Measurements from ENCODE around the gene ZNF619.

Gene ZNF619

GRCh38 chr3:40445880-40446279 is 31.0 kb upstream of the ZNF619 start:
- no peak overlapping the region for H2AFZ ChIP-seq (ENCODE audit: low read length)
- no CpG with 5 or more reads among the region's 4 CpGs for WGBS, 2 donors (ENCODE audit: extremely low coverage in 2 of 2, insufficient read length in 2 of 2, insufficient replicate concordance in 1 of 2)
- no peak overlapping the region for H2BK5ac ChIP-seq (ENCODE audit: low read length)
- H3K9me3 ChIP-seq (replicated peaks in 1 of 2; ENCODE audit: control insufficient read depth in 2 of 2, insufficient read depth in 1 of 2, low read depth in 1 of 2, low read length in 2 of 2), result no peaks in the 10 kb centered on the region
- H3K9ac ChIP-seq (ENCODE audit: low read depth, low read length, poor library complexity), result no peak overlapping the region
- no peak overlapping the region for H2AK5ac ChIP-seq (ENCODE audit: low read depth, low read length)
- H3K4me3 ChIP-seq (ENCODE audit: low read length in 2 of 2), result no peak overlapping the region
- no peak overlapping the region for H3K18ac ChIP-seq (ENCODE audit: low read length)
- H4K91ac ChIP-seq (ENCODE audit: low read depth, low read length, poor library complexity), result no peak overlapping the region
- H2BK15ac ChIP-seq (ENCODE audit: low read length), result no peak overlapping the region
- no peak overlapping the region for H2BK12ac ChIP-seq (ENCODE audit: low read length)
- H3K36me3 ChIP-seq (replicated peaks in 1 of 2; ENCODE audit: control insufficient read depth in 2 of 2, insufficient read depth in 2 of 2, low read length in 2 of 2), result no peaks in the 10 kb centered on the region
- DNase-seq (ENCODE audit: low spot score), result no peak
- H3K79me1 ChIP-seq (ENCODE audit: low read depth, low read length), result no peaks in the 10 kb centered on the region
- H2BK120ac ChIP-seq (ENCODE audit: low read depth, low read length), result no peak overlapping the region
- H3K14ac ChIP-seq (ENCODE audit: low read length), result no peak overlapping the region
- peaks cover 0 to 2% of the 10 kb centered on the region in 2 donors for H3K4me1 ChIP-seq (ENCODE audit: control insufficient read depth in 2 of 2, insufficient read depth in 1 of 2, low read depth in 1 of 2, low read length in 2 of 2)
- no peak overlapping the region for H3K4me2 ChIP-seq (ENCODE audit: insufficient read depth, low read length, poor library complexity, severe bottlenecking)
- no peak overlapping the region for H3K27ac ChIP-seq (replicated peaks; ENCODE audit: low read length)
- no peak overlapping the region for H4K8ac ChIP-seq (ENCODE audit: low read depth, low read length)
- no peak overlapping the region for H3K4ac ChIP-seq (ENCODE audit: low read length)
- H3K27me3 ChIP-seq (ENCODE audit: control insufficient read depth in 3 of 3, insufficient read depth in 3 of 3, low read depth in 1 of 3, low read length in 3 of 3), result no peaks in the 10 kb centered on the region
- H3K23ac ChIP-seq (ENCODE audit: low read depth, low read length, poor library complexity), result no peak overlapping the region

GRCh38 chr3:40450438-40450837 is 26.5 kb upstream of the ZNF619 start:
- H3K14ac ChIP-seq (ENCODE audit: low read length), result no peak overlapping the region
- no peaks in the 10 kb centered on the region for H3K27me3 ChIP-seq (ENCODE audit: control insufficient read depth in 3 of 3, insufficient read depth in 3 of 3, low read depth in 1 of 3, low read length in 3 of 3)
- no peak overlapping the region for H2AK5ac ChIP-seq (ENCODE audit: low read depth, low read length)
- H3K4me1 ChIP-seq (ENCODE audit: control insufficient read depth in 2 of 2, insufficient read depth in 1 of 2, low read depth in 1 of 2, low read length in 2 of 2), result peaks cover 0 to 7% of the 10 kb centered on the region in 2 donors
- H2BK5ac ChIP-seq (ENCODE audit: low read length), result no peak overlapping the region
- H3K79me1 ChIP-seq (ENCODE audit: low read depth, low read length), result no peaks in the 10 kb centered on the region
- H4K8ac ChIP-seq (ENCODE audit: low read depth, low read length), result no peak overlapping the region
- H3K4me2 ChIP-seq (ENCODE audit: insufficient read depth, low read length, poor library complexity, severe bottlenecking), result no peak overlapping the region
- H3K27ac ChIP-seq (replicated peaks; ENCODE audit: low read length), result no peak overlapping the region
- no peak overlapping the region for H3K4me3 ChIP-seq (ENCODE audit: low read length in 2 of 2)
- H4K91ac ChIP-seq (ENCODE audit: low read depth, low read length, poor library complexity), result no peak overlapping the region
- H2BK120ac ChIP-seq (ENCODE audit: low read depth, low read length), result no peak overlapping the region
- DNase-seq (ENCODE audit: low spot score), result no peak
- no peak overlapping the region for H2AFZ ChIP-seq (ENCODE audit: low read length)
- no peak overlapping the region for H3K23ac ChIP-seq (ENCODE audit: low read depth, low read length, poor library complexity)
- no peak overlapping the region for H2BK15ac ChIP-seq (ENCODE audit: low read length)
- H2BK12ac ChIP-seq (ENCODE audit: low read length), result no peak overlapping the region
- H3K9ac ChIP-seq (ENCODE audit: low read depth, low read length, poor library complexity), result no peak overlapping the region
- no CpG with 5 or more reads among the region's 2 CpGs for WGBS, 2 donors (ENCODE audit: extremely low coverage in 2 of 2, insufficient read length in 2 of 2, insufficient replicate concordance in 1 of 2)
- H3K18ac ChIP-seq (ENCODE audit: low read length), result no peak overlapping the region
- no peaks in the 10 kb centered on the region for H3K36me3 ChIP-seq (replicated peaks in 1 of 2; ENCODE audit: control insufficient read depth in 2 of 2, insufficient read depth in 2 of 2, low read length in 2 of 2)
- H3K9me3 ChIP-seq (replicated peaks in 1 of 2; ENCODE audit: control insufficient read depth in 2 of 2, insufficient read depth in 1 of 2, low read depth in 1 of 2, low read length in 2 of 2), result no peaks in the 10 kb centered on the region
- H3K4ac ChIP-seq (ENCODE audit: low read length), result no peak overlapping the region

- no peaks in the 10 kb centered on the region for H3K27me3 ChIP-seq (ENCODE audit: control insufficient read depth in 3 of 3, insufficient read depth in 3 of 3, low read depth in 1 of 3, low read length in 3 of 3)
- H2BK15ac ChIP-seq (ENCODE audit: low read length), result no peak overlapping the region
- H3K36me3 ChIP-seq (replicated peaks in 1 of 2; ENCODE audit: control insufficient read depth in 2 of 2, insufficient read depth in 2 of 2, low read length in 2 of 2), result no peaks in the 10 kb centered on the region
- DNase-seq (ENCODE audit: low spot score), result no peak
- H3K4me2 ChIP-seq (ENCODE audit: insufficient read depth, low read length, poor library complexity, severe bottlenecking), result no peak overlapping the region
- H2AFZ ChIP-seq (ENCODE audit: low read length), result no peak overlapping the region
- H2BK5ac ChIP-seq (ENCODE audit: low read length), result no peak overlapping the region
- no peak overlapping the region for H3K27ac ChIP-seq (replicated peaks; ENCODE audit: low read length)
- H3K14ac ChIP-seq (ENCODE audit: low read length), result no peak overlapping the region
- no peak overlapping the region for H3K4me3 ChIP-seq (ENCODE audit: low read length in 2 of 2)
- no peaks in the 10 kb centered on the region for H3K9me3 ChIP-seq (replicated peaks in 1 of 2; ENCODE audit: control insufficient read depth in 2 of 2, insufficient read depth in 1 of 2, low read depth in 1 of 2, low read length in 2 of 2)
- H3K79me1 ChIP-seq (ENCODE audit: low read depth, low read length), result no peaks in the 10 kb centered on the region
- H3K23ac ChIP-seq (ENCODE audit: low read depth, low read length, poor library complexity), result no peak overlapping the region
- peaks cover 0 to 5% of the 10 kb centered on the region in 2 donors for H3K4me1 ChIP-seq (ENCODE audit: control insufficient read depth in 2 of 2, insufficient read depth in 1 of 2, low read depth in 1 of 2, low read length in 2 of 2)
- no peak overlapping the region for H2AK5ac ChIP-seq (ENCODE audit: low read depth, low read length)
- H3K4ac ChIP-seq (ENCODE audit: low read length), result no peak overlapping the region
- no peak overlapping the region for H2BK12ac ChIP-seq (ENCODE audit: low read length)
- H2BK120ac ChIP-seq (ENCODE audit: low read depth, low read length), result no peak overlapping the region
- H3K9ac ChIP-seq (ENCODE audit: low read depth, low read length, poor library complexity), result no peak overlapping the region
- no peak overlapping the region for H4K8ac ChIP-seq (ENCODE audit: low read depth, low read length)
- H4K91ac ChIP-seq (ENCODE audit: low read depth, low read length, poor library complexity), result no peak overlapping the region
- H3K18ac ChIP-seq (ENCODE audit: low read length), result no peak overlapping the region
These were observed 25.4 kb upstream of the ZNF619 start for GRCh38 chr3:40451551-40451950.

- H3K4me3 ChIP-seq (ENCODE audit: low read length in 2 of 2), result peak overlapping the region in 1 of 2 donors; percentile 73
- H2BK120ac ChIP-seq (ENCODE audit: low read depth, low read length), result no peak overlapping the region
- H2BK12ac ChIP-seq (ENCODE audit: low read length), result no peak overlapping the region
- no peak overlapping the region for H2BK5ac ChIP-seq (ENCODE audit: low read length)
- H3K4me1 ChIP-seq (ENCODE audit: control insufficient read depth in 2 of 2, insufficient read depth in 1 of 2, low read depth in 1 of 2, low read length in 2 of 2), result peaks cover 0 to 5% of the 10 kb centered on the region in 2 donors
- H3K9ac ChIP-seq (ENCODE audit: low read depth, low read length, poor library complexity), result no peak overlapping the region
- no peak overlapping the region for H3K14ac ChIP-seq (ENCODE audit: low read length)
- H2AFZ ChIP-seq (ENCODE audit: low read length), result peak overlapping the region; percentile 94
- DNase-seq (ENCODE audit: low spot score), result no peak
- no peak overlapping the region for H3K27ac ChIP-seq (replicated peaks; ENCODE audit: low read length)
- H3K79me1 ChIP-seq (ENCODE audit: low read depth, low read length), result no peaks in the 10 kb centered on the region
- no peak overlapping the region for H2AK5ac ChIP-seq (ENCODE audit: low read depth, low read length)
- H4K91ac ChIP-seq (ENCODE audit: low read depth, low read length, poor library complexity), result no peak overlapping the region
- H3K23ac ChIP-seq (ENCODE audit: low read depth, low read length, poor library complexity), result no peak overlapping the region
- H3K4me2 ChIP-seq (ENCODE audit: insufficient read depth, low read length, poor library complexity, severe bottlenecking), result no peak overlapping the region
- no peak overlapping the region for H3K18ac ChIP-seq (ENCODE audit: low read length)
- H3K4ac ChIP-seq (ENCODE audit: low read length), result no peak overlapping the region
- H2BK15ac ChIP-seq (ENCODE audit: low read length), result no peak overlapping the region
- no CpG with 5 or more reads among the region's 1 CpG for WGBS, 2 donors (ENCODE audit: extremely low coverage in 2 of 2, insufficient read length in 2 of 2, insufficient replicate concordance in 1 of 2)
- H3K36me3 ChIP-seq (replicated peaks in 1 of 2; ENCODE audit: control insufficient read depth in 2 of 2, insufficient read depth in 2 of 2, low read length in 2 of 2), result no peaks in the 10 kb centered on the region
- H3K9me3 ChIP-seq (replicated peaks in 1 of 2; ENCODE audit: control insufficient read depth in 2 of 2, insufficient read depth in 1 of 2, low read depth in 1 of 2, low read length in 2 of 2), result no peaks in the 10 kb centered on the region
- H4K8ac ChIP-seq (ENCODE audit: low read depth, low read length), result no peak overlapping the region
- no peaks in the 10 kb centered on the region for H3K27me3 ChIP-seq (ENCODE audit: control insufficient read depth in 3 of 3, insufficient read depth in 3 of 3, low read depth in 1 of 3, low read length in 3 of 3)
These were observed 24.9 kb upstream of the ZNF619 start for GRCh38 chr3:40452057-40452456.
